Activated naive CD4-positive, alpha-beta T cell treated with anti-CD3 and anti-CD28 coated beads, Interleukin-2, amount 10 ng/mL, durations not matched to agents 7 days and 5 days (primary cell): ENCODE data around the gene TSPOAP1.

Experiments
- CTCF ChIA-PET: fragments of 350-600 bp; sonication (Branson Sonifier 250); formaldehyde crosslinking; loops from one replicate; lab custom pipeline; 2021; ENCODE audit warnings: antibody characterized with exemption; lab: Charles Lee
- DNase-seq: peaks from one replicate; pipeline ENCODE4 v3.0.0-alpha.2; 2020
- H3K27ac Mint-ChIP-seq: one replicate; pipeline ENCODE4 v1.8.0; 2021; ENCODE audit warnings: mild to moderate bottlenecking, moderate library complexity, mixed read lengths
- H3K27me3 Mint-ChIP-seq: one replicate; pipeline ENCODE4 v1.8.0; 2021; ENCODE audit warnings: mild to moderate bottlenecking, mixed read lengths
- H3K36me3 Mint-ChIP-seq: one replicate; pipeline ENCODE4 v1.8.0; 2021; ENCODE audit warnings: mixed read lengths
- H3K4me1 Mint-ChIP-seq: one replicate; pipeline ENCODE4 v1.8.0; 2021; ENCODE audit warnings: mixed read lengths
- H3K4me3 Mint-ChIP-seq: one replicate; pipeline ENCODE4 v1.8.0; 2021; ENCODE audit warnings: mild to moderate bottlenecking, moderate library complexity, mixed read lengths
- H3K9me3 Mint-ChIP-seq: one replicate; pipeline ENCODE4 v1.8.0; 2021; ENCODE audit warnings: mixed read lengths

The TSPOAP1 gene

DNA sequence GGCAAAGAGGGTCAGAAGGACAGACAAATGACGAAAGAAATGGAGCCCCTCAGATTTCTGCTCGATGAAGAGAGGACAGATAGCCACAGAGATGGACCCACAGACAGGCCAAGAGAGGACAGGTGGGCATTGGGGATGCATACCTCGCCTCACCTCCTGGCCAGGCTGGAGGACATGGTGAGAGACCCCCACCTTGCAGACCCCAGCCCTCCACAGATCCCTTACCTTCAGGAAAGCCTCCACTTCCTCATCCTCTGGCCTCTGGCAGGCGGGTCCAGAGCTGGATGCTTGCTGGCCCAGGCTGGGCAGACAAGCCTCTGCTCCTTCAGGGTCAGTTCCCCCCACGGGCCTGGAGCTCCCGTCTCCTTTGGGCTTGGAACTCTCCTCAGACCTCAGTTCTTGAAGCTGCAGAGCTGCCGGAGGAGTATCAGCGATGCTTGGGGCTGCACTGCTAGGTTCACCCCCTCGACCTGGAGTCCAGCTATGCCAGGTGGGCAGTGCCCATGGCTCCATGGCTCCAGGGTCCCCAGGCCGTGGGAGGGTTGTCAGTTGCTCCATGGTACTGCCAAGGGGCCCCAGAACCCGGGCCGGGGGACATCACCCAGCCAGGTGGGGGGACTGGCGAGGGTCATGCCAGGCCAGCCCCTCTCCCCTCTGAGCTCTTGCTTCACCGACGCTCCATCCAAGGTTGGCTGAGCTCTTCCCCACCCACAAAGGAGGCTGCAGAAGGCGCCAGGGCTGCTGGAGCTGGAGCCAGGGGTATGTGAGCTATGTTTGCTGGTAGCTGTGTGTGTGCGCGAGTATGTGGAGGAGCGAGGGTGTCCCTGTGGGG is 1.0 kb downstream of the TSPOAP1 start:
- peaks cover 42% of the 10 kb centered on the region for H3K27me3 Mint-ChIP-seq
- DNase-seq, result no peak
- H3K9me3 Mint-ChIP-seq, result no peaks in the 10 kb centered on the region
- CTCF ChIA-PET, result interaction anchor here (0.8 to 4.0 kb wide), 10 partner anchors 9 to 105 kb away, joined by 3 to 42 read pairs (median 7); partner anchors contain the start of genes RNF43 and SUPT4H1
- H3K4me3 Mint-ChIP-seq, result peak overlapping the region; percentile 99
- peak overlapping the region; percentile 87 for H3K27ac Mint-ChIP-seq
- peaks cover 40% of the 10 kb centered on the region for H3K36me3 Mint-ChIP-seq
- peaks cover 30% of the 10 kb centered on the region for H3K4me1 Mint-ChIP-seq

- peaks cover 30% of the 10 kb centered on the region for H3K4me1 Mint-ChIP-seq
- peak overlapping the region; percentile 72 for H3K27ac Mint-ChIP-seq
- peaks cover 35% of the 10 kb centered on the region for H3K27me3 Mint-ChIP-seq
- H3K36me3 Mint-ChIP-seq, result peaks cover 39% of the 10 kb centered on the region
- CTCF ChIA-PET, result interaction anchor here (1.3 to 4.0 kb wide), 8 partner anchors 9 to 20 kb away, joined by 6 to 42 read pairs (median 8); no protein-coding TSS in a partner anchor
- H3K9me3 Mint-ChIP-seq, result no peaks in the 10 kb centered on the region
- no peak for DNase-seq
- peak overlapping the region; percentile 33 for H3K4me3 Mint-ChIP-seq
These were observed 1.8 kb downstream of the TSPOAP1 start for GRCh38 chr17:58326609-58327362.

DNA sequence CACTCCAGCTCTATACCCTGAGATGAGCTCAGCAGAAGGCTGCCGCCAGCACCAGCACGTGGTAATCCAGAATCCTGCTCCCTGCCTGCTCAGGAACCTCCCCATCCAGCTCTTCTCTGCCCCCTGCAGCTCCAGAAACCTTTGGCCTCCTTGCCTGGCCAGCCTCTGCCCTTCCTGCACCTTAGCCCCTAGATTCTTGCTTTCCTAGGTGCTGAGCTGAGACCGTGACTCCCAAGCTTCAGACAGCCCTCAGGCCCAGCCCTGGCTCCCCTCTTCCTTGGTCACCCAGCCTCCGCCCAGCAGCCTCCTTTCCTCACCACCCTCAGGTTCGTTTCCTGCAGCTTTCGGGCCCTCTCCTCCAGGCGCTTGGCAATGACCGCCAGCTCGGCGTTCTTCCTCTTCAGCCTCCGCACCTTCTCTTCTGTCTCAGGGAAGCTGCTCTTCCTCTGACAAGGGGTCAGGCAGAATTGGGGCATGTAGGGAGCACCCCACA is 2.6 kb downstream of the TSPOAP1 start:
- H3K36me3 Mint-ChIP-seq, result peaks cover 36% of the 10 kb centered on the region
- H3K4me3 Mint-ChIP-seq, result no peak overlapping the region
- DNase-seq, result peak; percentile 39
- CTCF ChIA-PET, result interaction anchor here (1.1 to 4.0 kb wide), 6 partner anchors 9 to 21 kb away, joined by 3 to 42 read pairs (median 8); no protein-coding TSS in a partner anchor
- peaks cover 28% of the 10 kb centered on the region for H3K27me3 Mint-ChIP-seq
- no peaks in the 10 kb centered on the region for H3K9me3 Mint-ChIP-seq
- peaks cover 30% of the 10 kb centered on the region for H3K4me1 Mint-ChIP-seq
- H3K27ac Mint-ChIP-seq, result peak overlapping the region; percentile 60

DNA sequence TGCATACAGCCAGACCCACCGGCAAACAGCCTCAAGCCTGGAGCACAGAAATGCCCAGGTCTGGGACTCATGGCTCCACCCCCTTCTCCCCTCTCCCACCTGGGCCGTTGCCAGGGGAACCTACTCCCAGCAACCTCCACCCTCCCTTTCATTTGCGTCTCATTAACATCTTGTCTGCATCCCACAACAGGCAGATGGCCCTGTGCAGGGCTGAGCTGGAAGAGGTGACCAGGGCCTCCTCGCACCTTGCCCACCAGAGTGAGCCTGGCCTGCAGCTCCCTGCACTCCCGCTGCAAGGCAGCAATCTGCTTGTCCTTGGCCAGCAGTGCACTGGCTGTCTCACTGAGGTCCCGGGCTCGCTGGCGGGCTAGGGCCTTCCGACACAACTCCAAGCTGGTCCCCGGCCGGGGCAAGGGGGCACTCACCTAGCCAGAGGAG is 3.3 kb downstream of the TSPOAP1 start:
- DNase-seq, result peak; percentile 40
- Mint-ChIP-seq H3K4me1 (peaks cover 30% of the 10 kb centered on the region), H3K27me3 (peaks cover 27% of the 10 kb centered on the region), H3K36me3 (peaks cover 32% of the 10 kb centered on the region), H3K27ac (no peak overlapping the region), H3K4me3 (no peak overlapping the region), H3K9me3 (no peaks in the 10 kb centered on the region)
- CTCF ChIA-PET, result interaction anchor here (1.1 to 4.0 kb wide), 5 partner anchors 8 to 21 kb away, joined by 3 to 42 read pairs (median 7); no protein-coding TSS in a partner anchor

- CTCF ChIA-PET, result interaction anchor here (1.1 to 4.0 kb wide), 3 partner anchors 11 to 20 kb away, joined by 3 to 42 read pairs (median 7); no protein-coding TSS in a partner anchor
- peaks cover 32% of the 10 kb centered on the region for H3K36me3 Mint-ChIP-seq
- no peaks in the 10 kb centered on the region for H3K9me3 Mint-ChIP-seq
- peaks cover 27% of the 10 kb centered on the region for H3K27me3 Mint-ChIP-seq
- H3K27ac Mint-ChIP-seq, result no peak overlapping the region
- H3K4me3 Mint-ChIP-seq, result no peak overlapping the region
- peaks cover 28% of the 10 kb centered on the region for H3K4me1 Mint-ChIP-seq
- no peak for DNase-seq
These were observed 3.9 kb downstream of the TSPOAP1 start for GRCh38 chr17:58324409-58325288.

GRCh38 chr17:58324056-58324408 is 4.6 kb downstream of the TSPOAP1 start:
- DNase-seq, result no peak
- Mint-ChIP-seq H3K36me3 (peaks cover 30% of the 10 kb centered on the region), H3K27ac (no peak overlapping the region), H3K9me3 (no peaks in the 10 kb centered on the region), H3K27me3 (peaks cover 27% of the 10 kb centered on the region), H3K4me1 (peaks cover 23% of the 10 kb centered on the region), H3K4me3 (no peak overlapping the region)
- CTCF ChIA-PET, result no interaction called here

DNA sequence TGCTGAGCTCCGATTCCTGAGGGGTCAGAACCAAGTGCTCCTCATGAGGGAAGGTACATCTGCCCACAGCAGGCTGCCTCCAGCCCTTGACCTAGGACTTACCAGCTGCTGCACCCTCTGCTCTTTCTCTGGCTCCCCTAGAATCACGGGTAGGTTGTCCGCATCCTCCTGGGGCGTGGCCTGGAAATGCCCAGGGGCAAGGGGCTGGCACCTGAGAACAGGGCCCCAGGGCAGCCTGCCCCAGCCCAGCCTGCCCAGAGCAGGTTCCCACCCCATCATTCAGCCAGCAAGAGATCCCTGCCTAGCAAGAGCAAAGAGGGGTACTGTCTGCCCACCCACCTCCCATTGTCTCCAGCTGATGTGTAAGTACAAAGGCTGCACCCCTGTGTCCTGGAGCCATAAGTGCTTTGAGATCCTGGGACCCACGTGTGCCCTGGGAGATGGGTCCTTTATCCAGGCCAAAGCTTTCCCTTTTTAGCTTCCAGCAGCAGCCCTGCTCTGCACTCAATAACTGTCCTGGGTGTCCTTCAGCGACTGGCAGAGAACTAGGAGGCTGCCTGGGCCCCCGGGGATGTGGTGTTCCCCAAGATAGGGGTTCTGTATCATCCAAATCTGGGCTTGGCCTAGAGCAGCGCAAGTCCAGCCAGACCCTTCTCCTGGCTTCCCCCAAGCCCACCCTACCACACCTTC is 5.1 kb downstream of the TSPOAP1 start:
- Mint-ChIP-seq H3K4me3 (no peak overlapping the region), H3K36me3 (peaks cover 26% of the 10 kb centered on the region), H3K27ac (no peak overlapping the region), H3K4me1 (peaks cover 21% of the 10 kb centered on the region), H3K27me3 (peaks cover 27% of the 10 kb centered on the region), H3K9me3 (no peaks in the 10 kb centered on the region)
- no peak for DNase-seq
- CTCF ChIA-PET, result interaction anchor here (1.1 to 2.6 kb wide), 3 partner anchors 21 to 94 kb away, joined by 3 to 17 read pairs (median 5); partner anchors contain the start of gene RNF43

DNA sequence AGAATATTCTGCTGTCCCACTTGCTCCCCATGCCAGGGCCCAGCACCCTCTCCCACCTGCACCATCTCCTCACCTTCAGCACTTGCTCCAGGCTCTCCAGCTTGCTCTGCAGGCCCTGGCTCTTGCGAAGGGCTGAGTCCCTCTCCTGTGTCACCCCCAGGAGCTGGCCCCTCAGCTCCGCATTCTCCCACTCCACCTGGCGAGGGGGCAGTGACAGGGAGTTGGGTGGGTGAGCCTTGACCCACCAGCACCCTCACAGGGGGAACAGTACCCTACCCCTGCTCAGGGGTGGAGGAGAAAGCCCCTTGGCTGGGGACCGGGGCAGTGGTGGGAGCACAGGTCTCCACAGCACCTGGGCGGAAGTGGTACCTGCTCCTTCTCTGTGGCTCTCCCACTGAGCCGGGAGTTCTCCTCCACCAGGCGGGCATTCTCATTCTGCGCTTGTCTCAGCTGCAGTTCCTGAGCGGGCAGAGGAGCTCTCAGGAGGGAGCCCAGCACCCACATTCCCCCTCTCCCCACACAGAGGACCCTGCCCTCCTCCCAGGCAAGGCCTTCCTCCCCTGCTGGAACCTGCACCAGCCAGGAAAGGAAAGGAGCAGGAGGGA is 5.9 kb downstream of the TSPOAP1 start:
- DNase-seq, result no peak
- CTCF ChIA-PET, result interaction anchor here (1.0 to 2.6 kb wide), 4 partner anchors 22 to 95 kb away, joined by 3 to 17 read pairs (median 4); partner anchors contain the start of gene RNF43
- Mint-ChIP-seq H3K27ac (no peak overlapping the region), H3K27me3 (peaks cover 27% of the 10 kb centered on the region), H3K9me3 (no peaks in the 10 kb centered on the region), H3K4me1 (peaks cover 20% of the 10 kb centered on the region), H3K36me3 (peaks cover 26% of the 10 kb centered on the region), H3K4me3 (no peak overlapping the region)

DNA sequence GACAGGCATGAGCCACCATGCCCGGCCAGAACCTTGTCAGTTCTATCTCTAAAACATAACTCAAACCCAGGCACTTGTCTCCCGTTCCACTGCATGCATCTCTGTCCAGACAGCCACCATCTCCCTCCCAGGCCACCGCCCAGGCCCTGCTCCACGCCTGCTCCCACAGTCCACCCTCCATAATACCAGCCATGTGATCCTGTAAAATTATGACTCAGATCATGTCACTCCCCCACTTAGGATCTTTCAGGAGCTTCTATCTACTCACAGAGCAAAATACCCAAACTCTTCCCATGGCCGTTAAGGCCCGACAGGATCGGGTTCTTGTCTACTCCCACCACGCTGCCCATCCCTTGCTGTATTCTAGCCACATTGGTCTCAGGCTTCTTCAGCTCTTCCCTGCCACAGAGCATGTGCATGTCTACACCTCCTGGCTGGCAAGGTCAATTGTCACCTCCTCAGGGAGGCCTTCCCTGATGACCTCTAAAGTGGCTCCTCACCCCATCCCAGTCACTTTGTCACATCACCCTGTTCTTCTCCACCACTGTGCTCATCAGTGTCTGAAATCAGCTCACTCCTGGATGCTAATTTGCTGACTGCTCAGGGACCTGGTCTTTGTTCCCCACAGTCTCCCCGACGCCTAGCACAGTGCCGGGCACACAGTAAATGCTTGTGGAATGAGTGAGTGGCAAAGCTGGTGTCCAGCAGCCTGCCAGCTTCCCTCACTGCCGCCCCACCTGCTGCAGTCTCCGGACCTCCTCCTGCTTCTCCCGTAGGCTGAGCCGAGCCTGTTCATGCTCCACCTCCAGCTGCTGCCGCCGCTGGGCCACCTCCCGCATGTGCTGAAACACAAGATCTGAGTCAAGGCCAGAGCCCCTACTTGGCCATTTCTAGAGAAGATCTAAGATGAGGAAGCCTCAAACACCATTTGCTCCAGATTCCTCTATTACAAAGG is 6.7 kb downstream of the TSPOAP1 start:
- CTCF ChIA-PET, result interaction anchor here (1.0 to 2.6 kb wide), 3 partner anchors 23 to 26 kb away, joined by 3 to 17 read pairs (median 4); no protein-coding TSS in a partner anchor
- Mint-ChIP-seq H3K4me3 (no peak overlapping the region), H3K9me3 (no peaks in the 10 kb centered on the region), H3K27me3 (peaks cover 20% of the 10 kb centered on the region), H3K27ac (no peak overlapping the region), H3K4me1 (peaks cover 19% of the 10 kb centered on the region), H3K36me3 (peaks cover 25% of the 10 kb centered on the region)
- DNase-seq, result no peak

DNA sequence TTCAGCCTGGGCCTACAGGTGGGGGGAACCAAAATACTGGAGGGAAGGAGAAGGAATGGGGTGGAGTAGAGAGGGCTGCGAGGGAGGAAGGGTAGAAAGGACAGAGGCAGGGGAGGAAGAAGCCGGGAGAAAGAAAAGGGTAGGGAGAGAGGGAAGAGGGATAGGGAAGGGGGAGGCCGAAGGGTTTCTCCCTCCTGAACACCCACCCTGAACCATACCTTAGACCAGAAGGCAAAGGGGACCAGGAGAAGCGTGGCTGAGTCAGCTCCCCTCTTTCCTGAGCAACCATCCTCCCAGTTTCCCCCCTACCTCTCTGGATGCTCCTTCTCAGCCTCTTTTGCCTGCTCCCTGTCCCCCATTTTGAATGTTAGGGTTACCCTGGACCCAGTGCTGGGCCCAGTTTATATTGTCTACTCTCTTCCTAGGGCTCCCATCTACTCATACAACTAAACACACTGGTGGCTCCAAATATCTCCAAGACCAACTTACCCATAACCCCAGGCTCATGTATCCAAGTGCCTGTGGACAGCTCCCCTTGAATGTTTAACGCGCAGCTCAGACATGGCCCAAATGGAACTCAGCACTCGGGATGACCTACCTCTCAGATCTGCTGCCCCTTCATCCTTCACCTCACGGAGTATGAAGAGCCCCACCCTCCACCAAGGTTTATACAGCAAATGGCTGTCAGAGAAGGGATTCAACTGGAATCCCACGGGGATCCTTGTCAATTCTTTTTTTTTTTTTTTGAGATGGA is 7.8 kb downstream of the TSPOAP1 start:
- H3K4me3 Mint-ChIP-seq, result no peak overlapping the region
- peaks cover 11% of the 10 kb centered on the region for H3K27me3 Mint-ChIP-seq
- H3K27ac Mint-ChIP-seq, result no peak overlapping the region
- CTCF ChIA-PET, result no interaction called here
- DNase-seq, result no peak
- peaks cover 20% of the 10 kb centered on the region for H3K36me3 Mint-ChIP-seq
- peaks cover 13% of the 10 kb centered on the region for H3K4me1 Mint-ChIP-seq
- no peaks in the 10 kb centered on the region for H3K9me3 Mint-ChIP-seq

- Mint-ChIP-seq H3K9me3 (no peaks in the 10 kb centered on the region), H3K36me3 (peaks cover 23% of the 10 kb centered on the region), H3K27me3 (peaks cover 6% of the 10 kb centered on the region), H3K4me3 (no peak overlapping the region), H3K27ac (no peak overlapping the region), H3K4me1 (peaks cover 13% of the 10 kb centered on the region)
- DNase-seq, result peak; percentile 20
- CTCF ChIA-PET, result no interaction called here
These were observed 8.4 kb downstream of the TSPOAP1 start for GRCh38 chr17:58320163-58320558.
